H1 (cell line): Measurements from ENCODE around the gene SLX4IP. TPM values are rescaled to one million over a fixed set of nuclear protein-coding genes. Genes with fewer than 3 reads are reported as not detected.

Experiments
- CTCF ChIA-PET: fragments of 300-600 bp; sonication (Branson Sonifier 250); formaldehyde crosslinking; loops from one replicate; lab custom pipeline; 2021; ENCODE audit not compliant: partially characterized antibody; lab: Charles Lee
- POLR2A ChIA-PET: fragments of 300-600 bp; sonication (Branson Sonifier 250); formaldehyde crosslinking; loops from one replicate; lab custom pipeline; 2021; ENCODE audit warnings: inconsistent platforms; ENCODE audit not compliant: partially characterized antibody; lab: Charles Lee
- DNase-seq, 2 experiments: peaks; one replicate each; pipeline versions ENCODE4 v3.0.0 to v3.0.0-alpha.2; 2010 to 2022; ENCODE audit warnings: low spot score in 2 of 2, low read depth in 1 of 2, mixed read lengths in 1 of 2
- FAIRE-seq: peaks from 2 replicates; lab custom pipeline; 2011; peaks lifted over from hg19 to GRCh38; lab: Jason Lieb, UNC
- H2AFZ ChIP-seq: 2 replicates; pipeline ENCODE4 v1.8.1; 2012; ENCODE audit warnings: low read length, inconsistent platforms
- H2AK5ac ChIP-seq: 2 replicates; pipeline ENCODE4 v1.6.1; 2013; ENCODE audit warnings: low read depth, low read length
- H2BK120ac ChIP-seq: replicated peaks from 2 replicates; pipeline ENCODE3; 2013; ENCODE audit warnings: low read depth, low read length, inconsistent platforms
- H2BK12ac ChIP-seq: 2 replicates; pipeline ENCODE4 v1.6.1; 2013; ENCODE audit warnings: low read depth, low read length
- H2BK15ac ChIP-seq: 2 replicates; pipeline ENCODE4 v1.6.1; 2013; ENCODE audit warnings: low read length
- H2BK20ac ChIP-seq: 2 replicates; pipeline ENCODE4 v1.6.1; 2013; ENCODE audit warnings: low read length
- H2BK5ac ChIP-seq: 2 replicates; pipeline ENCODE4 v1.6.1; 2013; ENCODE audit warnings: low read depth, low read length
- H3K14ac ChIP-seq: 2 replicates; pipeline ENCODE4 v1.6.1; 2013; ENCODE audit warnings: inconsistent platforms; ENCODE audit not compliant: insufficient read length
- H3K18ac ChIP-seq: 2 replicates; pipeline ENCODE4 v1.6.1; 2013; ENCODE audit warnings: low read length; ENCODE audit errors: extremely low read depth
- H3K23ac ChIP-seq: 2 replicates; pipeline ENCODE4 v1.6.1; 2013; ENCODE audit warnings: inconsistent platforms; ENCODE audit not compliant: insufficient read length
- H3K23me2 ChIP-seq: 2 replicates; pipeline ENCODE4 v1.6.1; 2013; ENCODE audit warnings: low read depth, low read length
- H3K27ac ChIP-seq: 2 replicates; pipeline ENCODE4 v1.6.1; 2011; ENCODE audit warnings: low read depth, low read length, inconsistent platforms
- H3K27me3 ChIP-seq, 4 experiments: replicated peaks in 1 of 4; 1 replicate in 1 of 4; 2 replicates in 3 of 4; pipeline versions ENCODE4 v1.6.1 to v1.8.1; 2011 to 2013; ENCODE audit warnings: low read length in 3 of 4, mild to moderate bottlenecking in 3 of 4, inconsistent platforms in 2 of 4, mixed read lengths in 2 of 4, moderate library complexity in 1 of 4; ENCODE audit not compliant: control insufficient read depth in 3 of 4, insufficient read depth in 3 of 4; ENCODE audit errors: extremely low read depth in 1 of 4
- H3K36me3 ChIP-seq, 4 experiments: 2 replicates each; pipeline versions ENCODE4 v1.6.1 to v1.8.1; 2011 to 2013; ENCODE audit warnings: mild to moderate bottlenecking in 4 of 4, low read length in 3 of 4, moderate library complexity in 2 of 4, control low read depth in 1 of 4, inconsistent platforms in 1 of 4; ENCODE audit not compliant: insufficient read depth in 4 of 4, control insufficient read depth in 2 of 4
- H3K4ac ChIP-seq: replicated peaks from 2 replicates; pipeline ENCODE3; 2013; ENCODE audit warnings: low read length, low read depth, mixed read lengths, inconsistent platforms; ENCODE audit not compliant: insufficient read length
- H3K4me1 ChIP-seq, 4 experiments: replicated peaks in 1 of 4; 1 replicate in 1 of 4; 2 replicates in 3 of 4; pipeline versions ENCODE4 v1.6.1 to v1.8.1; 2011 to 2013; ENCODE audit warnings: low read length in 3 of 4, inconsistent platforms in 2 of 4, mixed read lengths in 1 of 4; ENCODE audit not compliant: insufficient read depth in 4 of 4, control insufficient read depth in 3 of 4
- H3K4me2 ChIP-seq, 2 experiments: 2 replicates each; pipeline versions ENCODE4 v1.6.1 to v1.8.1; 2011 to 2013; ENCODE audit warnings: low read depth in 2 of 2, low read length in 2 of 2, control low read depth in 1 of 2, inconsistent platforms in 1 of 2, mild to moderate bottlenecking in 1 of 2; ENCODE audit not compliant: insufficient read depth in 1 of 2
- H3K4me3 ChIP-seq, 4 experiments: fragments of 200-600, 300-600 bp in 1 of 4; sonication (generic), shearing (Covaris generic), sonication (Bioruptor Twin) in 1 of 4; 2 replicates each; pipeline versions ENCODE4 v1.5.1 to v1.8.1; 2011 to 2016; ENCODE audit warnings: low read length in 4 of 4, low read depth in 3 of 4, control low read depth in 2 of 4, inconsistent platforms in 2 of 4, mild to moderate bottlenecking in 2 of 4, mixed read lengths in 1 of 4, moderate library complexity in 1 of 4; ENCODE audit not compliant: insufficient read depth in 2 of 4; ENCODE audit errors: extremely low read depth in 1 of 4
- H3K56ac ChIP-seq: replicated peaks from 2 replicates; pipeline ENCODE3; 2013; ENCODE audit warnings: low read depth, mild to moderate bottlenecking, mixed read lengths, low read length, inconsistent platforms; ENCODE audit not compliant: insufficient read length
- H3K79me1 ChIP-seq: 2 replicates; pipeline ENCODE4 v1.6.1; 2013; ENCODE audit warnings: low read depth, low read length, control low read depth
- H3K79me2 ChIP-seq, 2 experiments: 2 replicates each; pipeline versions ENCODE4 v1.6.1 to v1.8.1; 2012 to 2013; ENCODE audit warnings: low read length in 2 of 2, mild to moderate bottlenecking in 2 of 2, inconsistent platforms in 1 of 2; ENCODE audit not compliant: insufficient read depth in 2 of 2, control insufficient read depth in 1 of 2
- H3K9ac ChIP-seq, 4 experiments: replicated peaks in 1 of 4; 1 replicate in 1 of 4; 2 replicates in 3 of 4; pipeline versions ENCODE4 v1.6.1 to v1.8.1; 2011 to 2013; ENCODE audit warnings: low read depth in 3 of 4, low read length in 3 of 4, control low read depth in 2 of 4, mild to moderate bottlenecking in 2 of 4, moderate library complexity in 2 of 4, inconsistent platforms in 1 of 4; ENCODE audit errors: extremely low read depth in 1 of 4
- H3K9me3 ChIP-seq, 2 experiments: 2 replicates each; pipeline versions ENCODE4 v1.6.1 to v1.8.1; 2012 to 2013; ENCODE audit warnings: mild to moderate bottlenecking in 2 of 2, moderate library complexity in 2 of 2, control low read depth in 1 of 2, inconsistent platforms in 1 of 2, low read depth in 1 of 2, low read length in 1 of 2, mixed read lengths in 1 of 2; ENCODE audit not compliant: insufficient read depth in 2 of 2
- H4K20me1 ChIP-seq, 2 experiments: replicated peaks in 1 of 2; 2 replicates each; pipeline versions ENCODE3 to v1.8.1; 2011 to 2013; ENCODE audit warnings: inconsistent platforms in 2 of 2, low read length in 2 of 2, mild to moderate bottlenecking in 1 of 2; ENCODE audit not compliant: insufficient read depth in 2 of 2, control insufficient read depth in 1 of 2
- H4K5ac ChIP-seq: 2 replicates; pipeline ENCODE4 v1.6.1; 2013; ENCODE audit warnings: low read length, low read depth, mixed read lengths, inconsistent platforms; ENCODE audit not compliant: insufficient read length
- H4K8ac ChIP-seq: 2 replicates; pipeline ENCODE4 v1.8.0; 2013; ENCODE audit warnings: mild to moderate bottlenecking, moderate library complexity, low read length, inconsistent platforms; ENCODE audit not compliant: insufficient read depth; ENCODE audit errors: extremely low read depth
- H4K91ac ChIP-seq: replicated peaks from 2 replicates; pipeline ENCODE3; 2013; ENCODE audit warnings: low read length, mixed read lengths, inconsistent platforms; ENCODE audit not compliant: insufficient read length
- ASH2L ChIP-seq: fragments of 200-600, 300-600 bp; sonication (generic); IDR thresholded peaks from one replicate; pipeline ENCODE4 v1.7.1; 2017; ENCODE audit warnings: low read length
- BRCA1 ChIP-seq: IDR thresholded peaks from 2 replicates; pipeline ENCODE4 v1.6.1; 2012; ENCODE audit warnings: low read depth, low read length, improper control_type of control experiment
- EP300 ChIP-seq, 2 experiments: IDR thresholded peaks; 1 replicate in 1 of 2; 2 replicates in 1 of 2; pipeline ENCODE4 v1.6.1; 2011 to 2012; ENCODE audit warnings: low read depth in 2 of 2, low read length in 2 of 2, mild to moderate bottlenecking in 2 of 2, borderline replicate concordance in 1 of 2, inconsistent platforms in 1 of 2, moderate library complexity in 1 of 2
- GTF2F1 ChIP-seq: IDR thresholded peaks from 2 replicates; pipeline ENCODE4 v1.6.1; 2012; ENCODE audit warnings: low read depth, low read length, improper control_type of control experiment, borderline replicate concordance
- HDAC2 ChIP-seq, 2 experiments: fragments of 300-600 bp in 1 of 2; sonication (generic) in 1 of 2; IDR thresholded peaks; 2 replicates each; pipeline ENCODE4 v1.6.1; 2011 to 2012; ENCODE audit warnings: low read depth in 2 of 2, low read length in 2 of 2, mild to moderate bottlenecking in 2 of 2, moderate library complexity in 2 of 2, borderline replicate concordance in 1 of 2, inconsistent platforms in 1 of 2
- NRF1 ChIP-seq: IDR thresholded peaks from 2 replicates; pipeline ENCODE4 v1.6.1; 2011; ENCODE audit warnings: mild to moderate bottlenecking, low read depth, low read length, improper control_type of control experiment
- YY1 ChIP-seq: IDR thresholded peaks from 2 replicates; pipeline ENCODE4 v1.6.1; 2011; ENCODE audit warnings: low read depth, mild to moderate bottlenecking, low read length
- WGBS, 2 experiments: shearing (Covaris generic) in 1 of 2; methylation state at CpG; one replicate each; pipeline versions ENCODE4 v1.1.6 to v1.1.7; 2013 to 2015; ENCODE audit warnings: low lambda C conversion rate in 2 of 2, mixed read lengths in 2 of 2, inconsistent platforms in 1 of 2, low coverage in 1 of 2, missing lambda C conversion rate in 1 of 2; ENCODE audit not compliant: insufficient replicate concordance in 2 of 2, insufficient coverage in 1 of 2, insufficient read length in 1 of 2; ENCODE audit errors: extremely low coverage in 1 of 2, missing lambda C conversion rate in 1 of 2; 5-methylcytosine and 5-hydroxymethylcytosine counted together
- polyA plus RNA-seq, 7 experiments: library from polyadenylated mRNA; depleted of rRNA in 3 of 7; stranded (reverse) in 5 of 7; unstranded in 2 of 7; fragments of >200 nt in 5 of 7; fragments of 200-250 nt in 2 of 7; gene quantifications; 1 replicate in 5 of 7; 2 replicates in 1 of 7; 4 replicates in 1 of 7; pipeline versions ENCODE4 v1.2.1 to v1.2.3, GENCODE V29; 2011 to 2013; ENCODE audit warnings: missing spikeins in 2 of 7, mixed read lengths in 2 of 7
- total RNA-seq: library from RNA; stranded (reverse); fragmentation: NEBNext Ultra II Directional; extraction: Animal tissue kit (Norgen Biotek cat#: 25700); gene quantifications from 2 replicates; pipeline ENCODE4 v1.2.1, GENCODE V29; 2021

The SLX4IP gene
- total and polyA plus RNA-seq, 2 of the 8 experiments (the other 6 are each of a cell fraction or from before 2014, with no cell fraction given): 2.4 to 8.7 TPM

DNA sequence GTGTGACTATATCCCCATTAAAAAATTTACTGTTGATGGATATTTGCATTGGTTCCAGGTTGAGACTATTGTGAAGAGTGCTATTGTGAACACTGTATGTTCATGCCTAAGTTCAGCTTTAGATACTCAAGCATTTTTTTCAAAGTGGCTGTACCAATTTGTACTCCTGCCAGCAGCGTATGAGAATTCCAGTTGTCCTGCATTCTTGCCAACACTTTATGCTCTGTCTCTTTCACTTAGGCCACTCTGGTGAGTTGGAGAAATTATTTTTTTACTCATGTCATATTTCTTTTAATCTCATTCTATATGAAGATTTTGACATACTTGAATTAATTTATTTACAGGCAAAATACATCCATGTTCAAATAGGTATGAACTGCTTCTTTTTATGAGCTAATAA, 162.5 kb downstream of the SLX4IP start:
- Histone ChIP-seq H3K56ac (no peak overlapping the region), H3K14ac (no peak overlapping the region), H3K9ac (no peak overlapping the region), H3K27ac (no peak overlapping the region), H3K23me2 (no peaks in the 10 kb centered on the region), H3K36me3 (no peaks in the 10 kb centered on the region), H3K23ac (no peak overlapping the region), H2BK12ac (no peak overlapping the region), H2AFZ (no peak overlapping the region), H2BK20ac (no peak overlapping the region), H2BK15ac (no peak overlapping the region), H3K27me3 (no peaks in the 10 kb centered on the region), H3K4me1 (no peaks in the 10 kb centered on the region), H3K4me2 (no peak overlapping the region), H3K4ac (no peak overlapping the region), H4K5ac (no peak overlapping the region), H4K8ac (no peak overlapping the region), H4K20me1 (no peaks in the 10 kb centered on the region), H3K79me1 (no peaks in the 10 kb centered on the region), H2BK120ac (no peak overlapping the region), H3K18ac (no peak overlapping the region), H3K4me3 (no peak overlapping the region), H3K79me2 (no peaks in the 10 kb centered on the region), H2AK5ac (no peak overlapping the region), H2BK5ac (no peak overlapping the region), H4K91ac (no peak overlapping the region), H3K9me3 (no peaks in the 10 kb centered on the region)
- no peak for TF ChIP-seq ASH2L
- no peak for TF ChIP-seq NRF1
- no peak for TF ChIP-seq EP300 (IDR thresholded peaks at IDR 0.05; ENCODE audit: borderline replicate concordance in 1 of 2, low read depth in 2 of 2, low read length in 2 of 2)
- TF ChIP-seq BRCA1: no peak
- TF ChIP-seq YY1: no peak
- no peak for TF ChIP-seq GTF2F1
- no peak for TF ChIP-seq HDAC2 (IDR thresholded peaks at IDR 0.05; ENCODE audit: borderline replicate concordance in 1 of 2, low read depth in 2 of 2, low read length in 2 of 2)
- FAIRE-seq (no peak), DNase-seq (no peak)
- ChIA-PET CTCF (no interaction called here), POLR2A (interaction anchor here (0.9 kb wide), 1 partner anchor 21 kb away, joined by 3 read pairs; no protein-coding TSS in a partner anchor)
- WGBS, 2 experiments: 88% methylated on average over 1 of the region's 1 CpG; no CpG with 5 or more reads in 1 of the 2 experiments
